HEK293 (cell line): Measurements from ENCODE around the gene MRPL9.
A peak's percentile ranks its signal among the peaks of the same experiment; 100 is the strongest.
"Not testable (repeated sequence)": the region's sequence is repeated elsewhere in the genome, so short reads cannot be mapped to it uniquely, and the experiment has no call there.

Experiments
- CTCF ChIA-PET: fragments of 350-600 bp; formaldehyde crosslinking; extraction: SDS; loops from one replicate; lab custom pipeline; 2021; ENCODE audit warnings: antibody characterized with exemption; lab: Yijun Ruan, JAX
- POLR2A ChIA-PET: fragments of 300-600 bp; formaldehyde crosslinking; extraction: SDS; loops from one replicate; lab custom pipeline; 2020; ENCODE audit warnings: antibody characterized with exemption, inconsistent platforms; lab: Yijun Ruan, JAX
- H3K27ac ChIP-seq: fragments of 200-500 bp; sonication (Bioruptor generic); 2 replicates; pipeline ENCODE4 v1.5.1; 2014; ENCODE audit warnings: low read depth, low read length, control low read depth, inconsistent platforms; ENCODE audit errors: extremely low read depth
- H3K36me3 ChIP-seq, 2 experiments: fragments of 200-500 bp in 1 of 2; sonication (Bioruptor generic) in 1 of 2; 1 replicate in 1 of 2; 2 replicates in 1 of 2; pipeline ENCODE4 v1.5.1; 2014 to 2017; ENCODE audit warnings: inconsistent platforms in 2 of 2, low read length in 2 of 2; ENCODE audit not compliant: control insufficient read depth in 2 of 2, insufficient read depth in 1 of 2
- H3K4me1 ChIP-seq: fragments of 200-500 bp; sonication (Bioruptor generic); 2 replicates; pipeline ENCODE4 v1.5.1; 2014; ENCODE audit warnings: mild to moderate bottlenecking, low read length, inconsistent platforms; ENCODE audit not compliant: control insufficient read depth, insufficient read depth
- H3K4me3 ChIP-seq: 2 replicates; pipeline ENCODE4 v1.5.1; 2011; ENCODE audit warnings: low read depth, mild to moderate bottlenecking, control low read depth, low read length, moderate library complexity
- H3K9me3 ChIP-seq: fragments of 200-500 bp; sonication (Bioruptor generic); 2 replicates; pipeline ENCODE4 v1.5.1; 2014; ENCODE audit warnings: low read depth, low read length, inconsistent platforms; ENCODE audit not compliant: control insufficient read depth, insufficient read depth
- SETDB1 ChIP-seq: IDR thresholded peaks from one replicate; pipeline ENCODE4 v1.6.1; 2017; ENCODE audit warnings: mild to moderate bottlenecking, low read length, moderate library complexity, mixed read lengths; ENCODE audit not compliant: insufficient read length
- YY1 ChIP-seq: fragments of 450-650 bp; formaldehyde crosslinking; IDR thresholded peaks from 2 replicates; pipeline ENCODE4 v1.5.1; 2018; ENCODE audit warnings: missing biosample characterization, missing genetic modification characterization
- ZNF155 ChIP-seq: fragments of 450-650 bp; formaldehyde crosslinking; IDR thresholded peaks from 2 replicates; pipeline ENCODE4 v1.5.1; 2016; ENCODE audit warnings: missing biosample characterization, missing genetic modification characterization
- ZNF184 ChIP-seq: fragments of 450-650 bp; IDR thresholded peaks from 2 replicates; pipeline ENCODE4 v1.5.1; 2018; ENCODE audit warnings: missing biosample characterization, mild to moderate bottlenecking, missing genetic modification characterization
- ZNF426 ChIP-seq: fragments of 450-650 bp; formaldehyde crosslinking; IDR thresholded peaks from 2 replicates; pipeline ENCODE4 v1.5.1; 2017; ENCODE audit warnings: missing biosample characterization, missing genetic modification characterization, mild to moderate bottlenecking, inconsistent platforms, moderate library complexity
- ZNF560 ChIP-seq: fragments of 450-650 bp; formaldehyde crosslinking; IDR thresholded peaks from 2 replicates; pipeline ENCODE4 v1.5.1; 2017; ENCODE audit warnings: missing biosample characterization, missing genetic modification characterization, borderline replicate concordance
- ZNF571 ChIP-seq: fragments of 450-650 bp; formaldehyde crosslinking; IDR thresholded peaks from 2 replicates; pipeline ENCODE4 v1.5.0; 2017; ENCODE audit warnings: missing biosample characterization, missing genetic modification characterization
- ZNF600 ChIP-seq: fragments of 450-650 bp; formaldehyde crosslinking; IDR thresholded peaks from 2 replicates; pipeline ENCODE4 v1.5.1; 2016; ENCODE audit warnings: missing biosample characterization, missing genetic modification characterization
- ZNF707 ChIP-seq: fragments of 450-650 bp; formaldehyde crosslinking; IDR thresholded peaks from 2 replicates; pipeline ENCODE4 v1.5.1; 2016; ENCODE audit warnings: missing biosample characterization, missing genetic modification characterization
- ZNF785 ChIP-seq: fragments of 450-650 bp; formaldehyde crosslinking; IDR thresholded peaks from 2 replicates; pipeline ENCODE4 v1.5.1; 2016; ENCODE audit warnings: missing biosample characterization, missing genetic modification characterization
- TF ChIP-seq, protein P1 (sequence below): fragments of 450-650 bp; formaldehyde crosslinking; IDR thresholded peaks from 2 replicates; pipeline ENCODE4 v1.5.1; 2016; ENCODE audit warnings: missing biosample characterization, missing genetic modification characterization
- TF ChIP-seq, protein P2 (sequence below): fragments of 450-650 bp; formaldehyde crosslinking; conservative IDR thresholded peaks from 2 replicates; pipeline ENCODE4 v1.5.1; 2016; ENCODE audit warnings: low read depth, missing biosample characterization, missing genetic modification characterization

MRPL9 gene

DNA sequence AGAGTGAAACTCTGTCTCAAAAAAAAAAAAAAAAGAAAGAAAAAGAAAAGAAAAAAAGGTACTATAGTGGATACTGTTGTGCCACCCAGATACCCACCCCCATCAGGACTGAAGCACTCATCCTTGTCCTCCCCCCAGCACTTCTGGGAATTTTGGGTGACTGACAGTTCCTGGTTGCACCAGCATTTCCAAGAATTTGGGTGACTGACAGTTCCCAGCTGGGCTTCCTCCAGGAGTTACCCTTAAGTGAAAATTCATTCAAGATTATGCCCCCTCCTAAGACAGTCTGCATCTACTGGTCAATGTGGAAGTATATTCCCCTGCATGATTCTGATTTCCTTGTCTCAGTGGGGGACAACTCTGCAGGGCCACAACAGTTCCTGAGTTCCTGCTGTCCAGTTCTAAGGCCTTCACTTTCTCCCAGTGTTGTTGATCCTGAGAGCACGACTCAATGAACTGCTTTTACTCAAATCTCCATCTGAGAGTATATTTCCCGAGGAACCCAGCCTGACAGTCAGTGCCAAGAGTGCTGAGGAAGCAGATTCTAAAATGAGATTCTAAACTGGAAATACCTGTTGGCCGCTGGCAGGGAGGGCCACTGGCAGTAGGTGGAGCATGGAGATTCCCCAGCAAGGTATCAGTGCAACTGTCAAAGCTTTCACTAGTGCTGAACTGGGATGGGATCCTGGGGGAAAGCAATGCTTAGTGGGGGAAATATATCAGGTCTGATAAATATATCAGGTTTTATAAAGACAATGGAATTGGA lies 23.5 kb downstream of the MRPL9 start:
- H3K27ac ChIP-seq = no peak overlapping the region
- CTCF ChIA-PET = interaction anchor here (1.2 kb wide), 1 partner anchor 146 kb away, joined by 3 read pairs; no protein-coding TSS in a partner anchor
- no peak overlapping the region for H3K4me3 ChIP-seq
- no peaks in the 10 kb centered on the region for H3K36me3 ChIP-seq
- no peaks in the 10 kb centered on the region for H3K9me3 ChIP-seq
- no peaks in the 10 kb centered on the region for H3K4me1 ChIP-seq
- TF ChIP-seq ZNF155 (tag by site-specific recombination) (no peak), ZNF707 (tag by site-specific recombination) (no peak), ZNF560 (tag by site-specific recombination) (no peak), ZNF600 (tag by site-specific recombination) (no peak)
- POLR2A ChIA-PET = interaction anchor here (1.2 kb wide), 1 partner anchor 24 kb away, joined by 4 read pairs; the partner anchor contains the start of gene MRPL9

- Histone ChIP-seq H3K27ac (no peak overlapping the region), H3K4me3 (no peak overlapping the region), H3K9me3 (no peaks in the 10 kb centered on the region), H3K4me1 (no peaks in the 10 kb centered on the region), H3K36me3 (no peaks in the 10 kb centered on the region)
- TF ChIP-seq ZNF426 (tag by site-specific recombination) = no peak
- TF ChIP-seq, protein P1, sequence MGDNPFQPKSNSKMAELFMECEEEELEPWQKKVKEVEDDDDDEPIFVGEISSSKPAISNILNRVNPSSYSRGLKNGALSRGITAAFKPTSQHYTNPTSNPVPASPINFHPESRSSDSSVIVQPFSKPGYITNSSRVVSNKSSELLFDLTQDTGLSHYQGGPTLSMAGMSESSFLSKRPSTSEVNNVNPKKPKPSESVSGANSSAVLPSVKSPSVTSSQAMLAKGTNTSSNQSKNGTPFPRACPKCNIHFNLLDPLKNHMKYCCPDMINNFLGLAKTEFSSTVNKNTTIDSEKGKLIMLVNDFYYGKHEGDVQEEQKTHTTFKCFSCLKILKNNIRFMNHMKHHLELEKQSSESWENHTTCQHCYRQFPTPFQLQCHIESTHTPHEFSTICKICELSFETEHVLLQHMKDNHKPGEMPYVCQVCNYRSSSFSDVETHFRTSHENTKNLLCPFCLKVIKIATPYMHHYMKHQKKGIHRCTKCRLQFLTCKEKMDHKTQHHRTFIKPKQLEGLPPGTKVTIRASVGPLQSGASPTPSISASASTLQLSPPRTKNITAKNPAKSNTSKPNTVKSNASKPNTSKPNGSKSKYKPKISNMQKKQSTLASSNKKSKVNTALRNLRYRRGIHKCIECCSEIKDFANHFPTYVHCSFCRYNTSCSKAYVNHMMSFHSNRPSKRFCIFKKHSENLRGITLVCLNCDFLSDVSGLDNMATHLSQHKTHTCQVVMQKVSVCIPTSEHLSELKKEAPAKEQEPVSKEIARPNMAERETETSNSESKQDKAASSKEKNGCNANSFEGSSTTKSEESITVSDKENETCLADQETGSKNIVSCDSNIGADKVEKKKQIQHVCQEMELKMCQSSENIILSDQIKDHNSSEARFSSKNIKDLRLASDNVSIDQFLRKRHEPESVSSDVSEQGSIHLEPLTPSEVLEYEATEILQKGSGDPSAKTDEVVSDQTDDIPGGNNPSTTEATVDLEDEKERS (tag by site-specific recombination) = peak; percentile 72; the same call in 1 of the 2 replicates
- TF ChIP-seq SETDB1 = peak; percentile 92
- ChIA-PET CTCF (interaction anchor here (0.6 to 1.7 kb wide), 6 partner anchors 20 to 299 kb away, joined by 3 to 6 read pairs (median 4); partner anchors contain the start of gene CELF3), POLR2A (no interaction called here)
These were observed 25.8 kb downstream of the MRPL9 start for GRCh38 chr1:151737479-151737878.

DNA sequence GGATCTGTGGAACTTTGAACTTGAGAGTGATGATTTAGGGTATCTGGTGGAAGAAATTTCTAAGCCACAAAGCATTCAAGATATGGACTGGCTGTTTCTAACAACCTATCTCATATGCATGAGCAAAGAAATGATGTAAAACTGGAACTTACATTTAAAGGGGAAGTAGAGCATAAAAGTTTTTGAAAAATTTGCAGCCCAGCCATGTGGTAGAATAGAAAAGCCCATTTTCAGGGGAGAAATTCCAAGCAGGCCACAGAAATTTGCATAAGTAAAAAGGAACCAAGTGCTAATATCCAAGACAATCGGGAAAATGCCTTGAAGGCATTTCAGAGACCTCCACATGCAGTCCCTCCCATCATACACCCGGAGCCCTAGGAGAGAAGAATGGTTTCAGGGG lies 26.3 kb downstream of the MRPL9 start:
- Histone ChIP-seq H3K4me1 (no peaks in the 10 kb centered on the region), H3K36me3 (no peaks in the 10 kb centered on the region), H3K4me3 (no peak overlapping the region), H3K27ac (no peak overlapping the region), H3K9me3 (no peaks in the 10 kb centered on the region)
- ChIA-PET POLR2A (no interaction called here), CTCF (interaction anchor here (0.6 to 1.7 kb wide), 3 partner anchors 99 to 299 kb away, joined by 5 to 6 read pairs (median 5); no protein-coding TSS in a partner anchor)
- no peak for TF ChIP-seq ZNF184
- TF ChIP-seq, protein P2, sequence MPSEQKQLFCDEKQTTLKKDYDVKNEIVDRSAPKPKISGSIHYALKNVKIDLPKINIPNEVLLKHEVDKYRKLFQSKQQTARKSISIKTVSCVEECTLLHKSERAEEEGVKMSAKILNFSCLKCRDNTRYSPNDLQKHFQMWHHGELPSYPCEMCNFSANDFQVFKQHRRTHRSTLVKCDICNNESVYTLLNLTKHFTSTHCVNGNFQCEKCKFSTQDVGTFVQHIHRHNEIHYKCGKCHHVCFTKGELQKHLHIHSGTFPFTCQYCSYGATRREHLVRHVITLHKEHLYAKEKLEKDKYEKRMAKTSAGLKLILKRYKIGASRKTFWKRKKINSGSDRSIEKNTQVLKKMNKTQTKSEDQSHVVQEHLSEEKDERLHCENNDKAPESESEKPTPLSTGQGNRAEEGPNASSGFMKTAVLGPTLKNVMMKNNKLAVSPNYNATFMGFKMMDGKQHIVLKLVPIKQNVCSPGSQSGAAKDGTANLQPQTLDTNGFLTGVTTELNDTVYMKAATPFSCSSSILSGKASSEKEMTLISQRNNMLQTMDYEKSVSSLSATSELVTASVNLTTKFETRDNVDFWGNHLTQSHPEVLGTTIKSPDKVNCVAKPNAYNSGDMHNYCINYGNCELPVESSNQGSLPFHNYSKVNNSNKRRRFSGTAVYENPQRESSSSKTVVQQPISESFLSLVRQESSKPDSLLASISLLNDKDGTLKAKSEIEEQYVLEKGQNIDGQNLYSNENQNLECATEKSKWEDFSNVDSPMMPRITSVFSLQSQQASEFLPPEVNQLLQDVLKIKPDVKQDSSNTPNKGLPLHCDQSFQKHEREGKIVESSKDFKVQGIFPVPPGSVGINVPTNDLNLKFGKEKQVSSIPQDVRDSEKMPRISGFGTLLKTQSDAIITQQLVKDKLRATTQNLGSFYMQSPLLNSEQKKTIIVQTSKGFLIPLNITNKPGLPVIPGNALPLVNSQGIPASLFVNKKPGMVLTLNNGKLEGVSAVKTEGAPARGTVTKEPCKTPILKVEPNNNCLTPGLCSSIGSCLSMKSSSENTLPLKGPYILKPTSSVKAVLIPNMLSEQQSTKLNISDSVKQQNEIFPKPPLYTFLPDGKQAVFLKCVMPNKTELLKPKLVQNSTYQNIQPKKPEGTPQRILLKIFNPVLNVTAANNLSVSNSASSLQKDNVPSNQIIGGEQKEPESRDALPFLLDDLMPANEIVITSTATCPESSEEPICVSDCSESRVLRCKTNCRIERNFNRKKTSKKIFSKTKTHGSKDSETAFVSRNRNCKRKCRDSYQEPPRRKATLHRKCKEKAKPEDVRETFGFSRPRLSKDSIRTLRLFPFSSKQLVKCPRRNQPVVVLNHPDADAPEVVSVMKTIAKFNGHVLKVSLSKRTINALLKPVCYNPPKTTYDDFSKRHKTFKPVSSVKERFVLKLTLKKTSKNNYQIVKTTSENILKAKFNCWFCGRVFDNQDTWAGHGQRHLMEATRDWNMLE (tag by site-specific recombination) = no peak
- TF ChIP-seq ZNF571 (tag by site-specific recombination) = no peak
- no peak for TF ChIP-seq YY1 (tag by site-specific recombination)
- no peak for TF ChIP-seq ZNF785 (tag by site-specific recombination)

- H3K4me1 ChIP-seq, H3K27ac ChIP-seq, H3K9me3 ChIP-seq, H3K4me3 ChIP-seq, POLR2A ChIA-PET, H3K36me3 ChIP-seq: not testable (repeated sequence)
- CTCF ChIA-PET = interaction anchor here (0.8 to 2.9 kb wide), 29 partner anchors 7 to 393 kb away, joined by 3 to 34 read pairs (median 5); partner anchors contain the start of genes RIIAD1 and TUFT1
These were observed 29.3 kb downstream of the MRPL9 start for GRCh38 chr1:151733995-151734394.
